Measurements from ENCODE around the gene DTD1. TPM values are rescaled to one million over a fixed set of nuclear protein-coding genes. Genes with fewer than 3 reads are reported as not detected.
A peak's percentile ranks its signal among the peaks of the same experiment; 100 is the strongest.

Gene DTD1
- total RNA-seq, 1 donor from 2014 or later: 38.1 TPM

GRCh38 chr20:18543216-18543615 is 44.6 kb upstream of the DTD1 start:
- H2AFZ ChIP-seq (ENCODE audit: low read depth, low read length): no peak overlapping the region
- H3K4me2 ChIP-seq (ENCODE audit: low read length): no peak overlapping the region
- H3K27ac Mint-ChIP-seq (ENCODE audit: unreplicated experiment): no peak overlapping the region
- H3K79me2 ChIP-seq (ENCODE audit: insufficient read depth, low read length): no peaks in the 10 kb centered on the region
- no peaks in the 10 kb centered on the region for H3K27me3 Mint-ChIP-seq (ENCODE audit: low read depth, unreplicated experiment)
- H3K4me3 ChIP-seq (ENCODE audit: insufficient read depth, low read depth, low read length): no peak overlapping the region
- peaks cover 20% of the 10 kb centered on the region for H3K36me3 Mint-ChIP-seq (ENCODE audit: low read depth, unreplicated experiment)
- FAIRE-seq (no peak), DNase-seq (ENCODE audit: low read depth) (no peak)
- H3K9ac ChIP-seq (ENCODE audit: low read length): no peak overlapping the region
- peaks cover 6% of the 10 kb centered on the region for H4K20me1 ChIP-seq (ENCODE audit: insufficient read depth, low read length)
- no peaks in the 10 kb centered on the region for H3K27me3 ChIP-seq (ENCODE audit: insufficient read depth, low read length)
- H3K36me3 ChIP-seq (ENCODE audit: insufficient read depth, low read length): peaks cover 22% of the 10 kb centered on the region
- H3K4me1 Mint-ChIP-seq (ENCODE audit: low read depth, unreplicated experiment): peaks cover 6% of the 10 kb centered on the region
- H3K27ac ChIP-seq (ENCODE audit: low read depth, low read length): no peak overlapping the region
- H3K9me3 ChIP-seq (ENCODE audit: insufficient read depth, low read depth, low read length): no peaks in the 10 kb centered on the region
- H3K4me3 Mint-ChIP-seq (ENCODE audit: unreplicated experiment): peak overlapping the region; percentile 43
- no peaks in the 10 kb centered on the region for H3K9me3 Mint-ChIP-seq (ENCODE audit: unreplicated experiment)
- no peak for TF ChIP-seq EZH2 (IDR thresholded peaks at IDR 0.05; ENCODE audit: insufficient read depth, low read length)
- TF ChIP-seq CTCF (IDR thresholded peaks at IDR 0.05; ENCODE audit: insufficient read depth, low read depth, low read length): no peak
- H3K4me1 ChIP-seq (ENCODE audit: insufficient read depth, low read length): peaks cover 7% of the 10 kb centered on the region

GRCh38 chr20:18543932-18544331 is 43.9 kb upstream of the DTD1 start:
- H3K4me3 ChIP-seq (ENCODE audit: insufficient read depth, low read depth, low read length): no peak overlapping the region
- Mint-ChIP-seq H3K9me3 (ENCODE audit: unreplicated experiment) (no peaks in the 10 kb centered on the region), H3K4me3 (ENCODE audit: unreplicated experiment) (no peak overlapping the region), H3K4me1 (ENCODE audit: low read depth, unreplicated experiment) (peaks cover 6% of the 10 kb centered on the region), H3K36me3 (ENCODE audit: low read depth, unreplicated experiment) (peaks cover 20% of the 10 kb centered on the region), H3K27ac (ENCODE audit: unreplicated experiment) (peak overlapping the region; percentile 48), H3K27me3 (ENCODE audit: low read depth, unreplicated experiment) (no peaks in the 10 kb centered on the region)
- TF ChIP-seq EZH2 (IDR thresholded peaks at IDR 0.05; ENCODE audit: insufficient read depth, low read length): no peak
- no peak for TF ChIP-seq CTCF (IDR thresholded peaks at IDR 0.05; ENCODE audit: insufficient read depth, low read depth, low read length)
- H3K4me1 ChIP-seq (ENCODE audit: insufficient read depth, low read length): peaks cover 7% of the 10 kb centered on the region
- H2AFZ ChIP-seq (ENCODE audit: low read depth, low read length): no peak overlapping the region
- no peaks in the 10 kb centered on the region for H3K9me3 ChIP-seq (ENCODE audit: insufficient read depth, low read depth, low read length)
- FAIRE-seq (no peak), DNase-seq (ENCODE audit: low read depth) (no peak)
- no peak overlapping the region for H3K4me2 ChIP-seq (ENCODE audit: low read length)
- H3K79me2 ChIP-seq (ENCODE audit: insufficient read depth, low read length): no peaks in the 10 kb centered on the region
- no peaks in the 10 kb centered on the region for H3K27me3 ChIP-seq (ENCODE audit: insufficient read depth, low read length)
- H3K36me3 ChIP-seq (ENCODE audit: insufficient read depth, low read length): peaks cover 29% of the 10 kb centered on the region
- no peak overlapping the region for H3K27ac ChIP-seq (ENCODE audit: low read depth, low read length)
- no peak overlapping the region for H3K9ac ChIP-seq (ENCODE audit: low read length)
- peaks cover 6% of the 10 kb centered on the region for H4K20me1 ChIP-seq (ENCODE audit: insufficient read depth, low read length)

- Histone ChIP-seq H3K9me3 (ENCODE audit: insufficient read depth, low read depth, low read length) (no peaks in the 10 kb centered on the region), H3K27me3 (ENCODE audit: insufficient read depth, low read length) (no peaks in the 10 kb centered on the region), H3K36me3 (ENCODE audit: insufficient read depth, low read length) (peaks cover 31% of the 10 kb centered on the region), H4K20me1 (ENCODE audit: insufficient read depth, low read length) (peaks cover 6% of the 10 kb centered on the region), H3K4me2 (ENCODE audit: low read length) (no peak overlapping the region), H3K79me2 (ENCODE audit: insufficient read depth, low read length) (no peaks in the 10 kb centered on the region), H3K9ac (ENCODE audit: low read length) (no peak overlapping the region), H3K4me3 (ENCODE audit: insufficient read depth, low read depth, low read length) (no peak overlapping the region), H3K27ac (ENCODE audit: low read depth, low read length) (no peak overlapping the region), H2AFZ (ENCODE audit: low read depth, low read length) (no peak overlapping the region), H3K4me1 (ENCODE audit: insufficient read depth, low read length) (peaks cover 7% of the 10 kb centered on the region)
- Mint-ChIP-seq H3K36me3 (ENCODE audit: low read depth, unreplicated experiment) (peaks cover 14% of the 10 kb centered on the region), H3K27ac (ENCODE audit: unreplicated experiment) (no peak overlapping the region), H3K4me1 (ENCODE audit: low read depth, unreplicated experiment) (peaks cover 6% of the 10 kb centered on the region), H3K4me3 (ENCODE audit: unreplicated experiment) (no peak overlapping the region), H3K27me3 (ENCODE audit: low read depth, unreplicated experiment) (no peaks in the 10 kb centered on the region), H3K9me3 (ENCODE audit: unreplicated experiment) (no peaks in the 10 kb centered on the region)
- no peak for FAIRE-seq
- no peak for DNase-seq (ENCODE audit: low read depth)
- TF ChIP-seq CTCF (IDR thresholded peaks at IDR 0.05; ENCODE audit: insufficient read depth, low read depth, low read length): no peak
- no peak for TF ChIP-seq EZH2 (IDR thresholded peaks at IDR 0.05; ENCODE audit: insufficient read depth, low read length)
These were observed 42.3 kb upstream of the DTD1 start for GRCh38 chr20:18545566-18545965.

Measured in astrocyte (in vitro differentiated cells and primary cell).